Uterus (tissue), 2 donors: ENCODE results near the gene SNX18.

Experiments
- POLR2A ChIP-seq, 2 donors: fragments of 450-650 bp; IDR thresholded peaks; one replicate each; pipeline ENCODE4 v1.6.1; 2016; ENCODE audit warnings: antibody characterized with exemption in 2 of 2, mild to moderate bottlenecking in 1 of 2, moderate library complexity in 1 of 2
- TF ChIP-seq, protein P1 (sequence below), 4 experiments: fragments of 200-600 bp in 2 of 4; fragments of 450-650 bp in 2 of 4; sonication (generic) in 2 of 4; IDR thresholded peaks; one replicate each; pipeline ENCODE4 v1.5.1; 2016 to 2019; ENCODE audit warnings: antibody characterized with exemption in 4 of 4, mild to moderate bottlenecking in 2 of 4, moderate library complexity in 1 of 4

DNA sequence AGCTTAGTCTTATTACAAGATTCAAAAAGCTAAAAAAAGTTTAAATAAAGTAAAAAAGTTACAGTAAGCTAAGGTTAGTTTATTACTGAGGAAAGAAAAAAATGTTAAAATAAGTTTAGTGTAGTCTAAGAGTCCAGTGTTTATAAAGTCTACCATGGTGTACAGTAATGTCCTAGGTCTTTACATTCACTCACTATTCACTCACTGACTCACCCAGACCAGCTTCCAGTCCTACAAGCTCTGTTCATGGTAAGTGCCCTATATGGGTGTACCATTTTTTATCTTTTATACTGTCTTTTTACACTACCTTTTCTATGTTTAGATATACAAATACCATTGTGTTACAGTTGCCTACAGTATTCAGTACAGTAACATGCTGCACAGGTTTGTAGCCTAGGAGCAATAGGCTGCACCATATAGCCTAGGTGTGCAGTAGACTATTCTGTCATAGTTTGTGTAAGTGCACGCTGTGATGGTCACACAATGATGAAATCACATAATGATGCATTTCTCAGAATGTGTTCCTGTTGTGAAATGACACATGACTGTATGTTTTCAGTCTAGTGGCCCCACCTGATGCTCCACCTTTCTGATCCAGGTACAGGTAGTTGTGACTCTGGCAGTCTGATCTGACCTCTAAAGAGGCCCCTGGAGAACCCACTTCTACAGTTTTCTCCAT, 45.7 kb downstream of the SNX18 start:
- TF ChIP-seq, protein P1, sequence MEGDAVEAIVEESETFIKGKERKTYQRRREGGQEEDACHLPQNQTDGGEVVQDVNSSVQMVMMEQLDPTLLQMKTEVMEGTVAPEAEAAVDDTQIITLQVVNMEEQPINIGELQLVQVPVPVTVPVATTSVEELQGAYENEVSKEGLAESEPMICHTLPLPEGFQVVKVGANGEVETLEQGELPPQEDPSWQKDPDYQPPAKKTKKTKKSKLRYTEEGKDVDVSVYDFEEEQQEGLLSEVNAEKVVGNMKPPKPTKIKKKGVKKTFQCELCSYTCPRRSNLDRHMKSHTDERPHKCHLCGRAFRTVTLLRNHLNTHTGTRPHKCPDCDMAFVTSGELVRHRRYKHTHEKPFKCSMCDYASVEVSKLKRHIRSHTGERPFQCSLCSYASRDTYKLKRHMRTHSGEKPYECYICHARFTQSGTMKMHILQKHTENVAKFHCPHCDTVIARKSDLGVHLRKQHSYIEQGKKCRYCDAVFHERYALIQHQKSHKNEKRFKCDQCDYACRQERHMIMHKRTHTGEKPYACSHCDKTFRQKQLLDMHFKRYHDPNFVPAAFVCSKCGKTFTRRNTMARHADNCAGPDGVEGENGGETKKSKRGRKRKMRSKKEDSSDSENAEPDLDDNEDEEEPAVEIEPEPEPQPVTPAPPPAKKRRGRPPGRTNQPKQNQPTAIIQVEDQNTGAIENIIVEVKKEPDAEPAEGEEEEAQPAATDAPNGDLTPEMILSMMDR (IDR thresholded peaks at IDR 0.05) = no peak
- TF ChIP-seq POLR2A (IDR thresholded peaks at IDR 0.05) = no peak
